Heart left ventricle (tissue), 13 donors: ENCODE measurements around the gene SYNCRIP.

Experiments
- CTCF ChIP-seq, 12 donors: fragments of 200-600 bp; sonication (generic) in 4 of 12; IDR thresholded peaks; one replicate each; pipeline versions ENCODE4 v1.5.0 to v1.8.0; 2018 to 2022; ENCODE audit warnings: antibody characterized with exemption in 12 of 12, mild to moderate bottlenecking in 5 of 12
- POLR2A ChIP-seq, 2 donors: fragments of 450-650 bp; IDR thresholded peaks; one replicate each; pipeline ENCODE4 v1.6.1; 2017; ENCODE audit warnings: antibody characterized with exemption in 2 of 2, mild to moderate bottlenecking in 2 of 2, moderate library complexity in 2 of 2
- donor health status: ischemic (EF 13 %, LVEDD 7.1; RV severe dilation, severe dysfunction).
- donor health status: DM: no; HTN: yes; CAD: no.
- donor health status: DM: no; HTN: no; CAD: no.
- donor health status: ischemic (EF 25% LVEDD 6.9; RV normal size, moderate dysfunction).
- donor health status: ischemic (EF 25% LVEDD 5.7; RV mildly dilated, moderate dysfunction).
- donor health status: ischemic (EF 35%, LVEDD 5.7; RV mildly dilated, moderate dysfunction).
- donor health status: nonischemic (EF 11% LVEDD 7.7; RV severe dilation, severe dysfunction).
- donor health status: DM: yes; HTN: yes; CAD: no.
- donor health status: PGD.
- donor health status: ischemic (EF 29% LVEDD 5.4; RV normal size, mild dysfunction).
- donor health status: nonischemic (EF 23%, LVEDD 6.1; RV moderate dilation, normal function).

DNA sequence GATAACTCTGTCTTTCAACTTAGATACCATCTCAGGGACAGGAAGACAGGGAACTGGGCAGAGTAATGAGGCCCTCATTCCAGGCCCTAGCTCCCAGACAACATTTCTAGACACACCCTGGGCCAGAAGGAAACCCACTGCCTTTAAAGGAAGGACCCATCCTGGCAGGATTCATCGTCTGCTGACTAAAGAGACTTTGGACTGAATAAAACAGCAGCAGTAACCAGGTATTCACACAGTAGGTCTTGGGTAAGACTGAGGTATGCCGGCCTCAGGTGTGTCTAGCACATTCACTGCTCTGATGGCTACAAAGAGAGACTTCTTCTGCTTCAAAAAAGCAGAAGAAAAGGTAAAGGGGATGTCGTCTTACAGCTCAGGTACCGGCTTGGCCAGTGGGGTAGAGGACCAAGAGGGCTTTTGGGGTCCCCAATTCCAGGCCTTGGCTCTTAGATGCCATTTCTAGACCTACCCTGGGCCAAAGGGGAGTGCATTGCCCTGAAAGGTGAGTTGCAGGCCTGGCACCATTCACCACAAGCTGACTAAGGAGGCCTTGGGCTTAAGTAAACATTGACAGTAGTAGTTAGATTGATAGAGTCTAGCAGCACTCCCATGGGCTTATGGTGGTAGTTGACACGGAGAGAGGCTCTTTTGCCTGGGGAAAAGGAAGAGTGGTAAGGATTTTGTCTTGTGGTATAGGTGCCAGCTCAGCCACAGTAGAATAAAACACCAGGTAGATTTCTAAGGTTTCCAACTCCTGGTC, 62.4 kb downstream of the SYNCRIP start:
- TF ChIP-seq CTCF (IDR thresholded peaks at IDR 0.05): no peak
- TF ChIP-seq POLR2A (IDR thresholded peaks at IDR 0.05): no peak
